Caki2 (cell line): ENCODE results near the gene APPBP2. TPM values are rescaled to one million over a fixed set of nuclear protein-coding genes. Genes with fewer than 3 reads are reported as not detected.
"Not testable (repeated sequence)": the region's sequence is repeated elsewhere in the genome, so short reads cannot be mapped to it uniquely, and the experiment has no call there.

ENCODE experiments used
- DNase-seq: peaks from one replicate; pipeline ENCODE4 v3.0.0-alpha.2; 2015; ENCODE audit warnings: low read depth
- in situ Hi-C: cut with HindIII; loops from 2 replicates; pipeline ENCODE4 v1.10.0; 2016; ENCODE audit warnings: low sequenced_read_pairs, low pct_unique_long_range_greater_than_20kb, mixed read lengths
- total RNA-seq: library from RNA; depleted of rRNA; stranded (reverse); fragments of >200 nt; shearing (Covaris generic); gene quantifications from 2 replicates; pipeline ENCODE4 v1.2.3, GENCODE V29; 2014; ENCODE audit warnings: low replicate concordance

The APPBP2 gene
- total RNA-seq, 1 experiment from 2014 or later, result 27.9 TPM

- DNase-seq, result no peak
- in situ Hi-C loops, result no loop called here
These were observed 12.7 kb upstream of the APPBP2 start for GRCh38 chr17:60538726-60539125.

- DNase-seq, result no peak
- in situ Hi-C loops, result no loop called here
These were observed 9.6 kb upstream of the APPBP2 start for GRCh38 chr17:60535382-60536279.

DNA sequence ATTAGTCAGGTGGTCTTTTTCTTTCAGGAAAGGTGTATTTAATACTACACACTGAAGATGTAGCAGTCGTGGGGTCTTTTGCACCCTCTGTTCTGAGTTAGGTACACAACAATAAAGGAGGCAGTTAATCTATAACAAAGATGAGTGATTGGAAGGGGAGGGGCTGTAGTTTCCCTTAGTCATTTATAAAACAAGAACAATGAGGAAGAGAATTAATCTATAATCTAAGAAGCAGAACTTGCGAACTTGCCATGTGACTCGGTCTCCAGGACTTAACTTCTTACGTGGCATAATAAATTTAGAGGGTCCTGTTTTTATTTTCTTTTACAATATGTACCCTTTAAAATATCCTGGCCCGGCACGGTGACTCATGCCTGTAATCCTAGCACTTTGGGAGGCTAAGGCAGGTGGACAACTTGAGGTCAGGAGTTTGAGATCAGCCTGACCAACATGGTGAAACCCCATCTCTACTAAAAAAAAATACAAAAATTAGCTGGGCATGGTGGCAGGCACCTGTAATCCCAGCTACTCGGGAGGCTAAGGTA, 8.6 kb upstream of the APPBP2 start:
- DNase-seq, result peak; percentile 62
- in situ Hi-C loops, result no loop called here

DNA sequence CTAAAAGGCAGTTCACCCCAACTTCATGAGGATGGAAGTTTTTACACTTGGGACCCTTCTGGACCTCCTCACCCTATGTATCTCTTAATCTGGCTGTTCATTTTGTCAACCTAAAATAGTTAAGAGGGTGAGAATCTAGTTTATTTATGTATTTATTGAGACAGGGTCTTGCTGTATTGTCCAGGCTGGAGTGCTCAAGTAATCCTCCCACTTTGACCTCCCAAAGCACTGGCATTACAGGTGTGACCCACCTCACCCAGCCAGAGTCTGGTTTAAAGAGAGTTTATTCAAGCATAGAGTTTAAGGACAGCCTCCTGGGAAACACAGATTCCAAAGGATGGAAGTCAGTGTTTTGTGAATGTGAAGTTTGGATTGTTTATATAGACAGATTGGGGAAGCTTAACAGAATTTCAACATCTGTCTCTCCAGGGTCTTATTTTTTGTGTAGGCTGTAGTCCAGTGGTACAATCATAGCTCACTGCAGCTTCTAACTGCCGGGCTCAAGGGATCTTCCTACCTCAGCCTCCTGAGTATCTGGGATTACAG, 8.0 kb upstream of the APPBP2 start:
- DNase-seq, result no peak
- in situ Hi-C loops, result no loop called here

GRCh38 chr17:60529806-60530205, 3.8 kb upstream of the APPBP2 start:
- in situ Hi-C loops, result no loop called here
- no peak for DNase-seq

DNA sequence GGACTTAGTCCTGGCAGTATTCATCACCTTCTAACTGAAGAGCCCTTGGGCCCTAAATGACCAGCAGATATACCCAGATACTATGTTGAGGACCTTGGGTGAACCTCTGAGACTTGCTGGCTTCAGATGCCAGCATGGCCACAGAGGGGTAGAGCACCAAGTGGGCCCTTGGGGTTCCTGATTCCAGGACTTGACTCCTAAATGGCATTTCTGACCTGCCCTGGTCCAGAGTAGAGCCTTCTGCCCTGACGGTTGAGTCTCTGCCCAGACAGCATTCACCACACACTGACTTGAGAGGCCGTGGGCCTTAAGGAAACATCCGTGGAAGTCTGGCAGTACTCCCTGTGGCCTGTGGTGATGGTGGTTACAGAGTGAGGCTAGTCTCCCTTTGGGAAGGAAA, 2.8 kb upstream of the APPBP2 start:
- DNase-seq, result no peak
- in situ Hi-C loops, result no loop called here

DNA sequence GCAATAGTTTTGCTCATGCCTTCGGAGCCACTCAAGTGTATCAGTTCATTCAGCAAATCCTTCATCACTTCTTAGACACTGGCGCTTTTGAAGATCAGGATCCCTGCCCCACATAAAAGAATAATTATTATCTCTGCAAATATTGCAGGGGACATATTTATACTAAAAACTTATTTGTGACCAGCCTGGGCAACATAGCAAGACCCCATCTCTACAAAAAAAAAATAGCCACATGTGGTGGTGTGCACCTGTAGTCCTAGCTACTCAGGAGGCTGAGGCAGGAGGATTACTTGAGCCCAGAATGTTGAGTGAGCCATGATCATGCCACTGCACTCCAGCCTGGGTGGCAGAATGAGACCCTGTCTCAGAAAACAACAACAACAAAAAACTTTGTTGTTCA, 1.7 kb upstream of the APPBP2 start:
- DNase-seq, result no peak
- in situ Hi-C loops, result no loop called here

DNA sequence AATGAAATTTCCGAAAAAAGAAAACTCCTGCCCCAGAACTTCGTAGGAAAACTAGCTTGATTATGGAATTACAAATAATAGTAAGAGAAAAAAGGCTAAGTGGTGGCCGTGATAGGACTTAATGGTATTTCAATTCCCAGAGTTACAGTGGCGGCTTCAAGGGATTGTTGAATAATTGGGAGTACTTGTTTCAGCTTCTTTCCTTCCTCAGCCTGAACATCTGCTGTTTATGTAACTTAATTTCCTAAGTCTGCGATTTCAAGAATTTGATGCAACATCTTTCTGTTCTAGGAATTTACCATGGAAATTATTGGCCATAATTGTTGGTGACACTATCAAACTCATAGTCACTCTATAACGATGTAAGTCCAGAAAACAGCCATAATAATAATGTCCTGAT, 684 bp upstream of the APPBP2 start:
- DNase-seq, result no peak
- in situ Hi-C loops, result no loop called here

GRCh38 chr17:60525328-60525684, 736 bp downstream of the APPBP2 start:
- in situ Hi-C loops, result no loop called here
- peak; percentile 23 for DNase-seq

GRCh38 chr17:60524463-60525327, 1.3 kb downstream of the APPBP2 start:
- DNase-seq, result peak; percentile 25
- in situ Hi-C loops, result no loop called here

DNA sequence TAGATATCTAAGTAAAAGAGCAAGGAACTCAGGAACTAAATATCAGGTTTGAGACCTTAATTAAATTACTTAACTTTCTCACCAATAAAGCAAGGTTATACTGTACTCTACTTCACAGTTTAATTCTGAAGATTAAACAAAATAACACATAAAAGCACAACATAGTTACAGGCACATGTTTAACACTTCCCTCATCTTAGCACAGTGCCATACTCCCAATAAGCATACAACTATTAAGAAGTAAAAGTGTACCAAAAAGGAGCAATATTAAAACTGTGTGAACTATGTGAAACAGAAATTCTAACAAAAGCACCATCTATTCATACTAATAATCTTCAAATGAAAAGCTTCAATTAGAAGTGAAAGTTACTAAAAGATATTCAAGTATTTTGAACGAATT, 2.2 kb downstream of the APPBP2 start:
- DNase-seq, result no peak
- in situ Hi-C loops, result no loop called here

GRCh38 chr17:60522889-60523626, 3.0 kb downstream of the APPBP2 start:
- in situ Hi-C loops, result no loop called here
- no peak for DNase-seq

GRCh38 chr17:60519795-60520194, 6.2 kb downstream of the APPBP2 start:
- in situ Hi-C loops, result no loop called here
- DNase-seq, result no peak

- DNase-seq, in situ Hi-C loops: not testable (repeated sequence)
These were observed 10.4 kb downstream of the APPBP2 start for GRCh38 chr17:60515683-60516082.

DNA sequence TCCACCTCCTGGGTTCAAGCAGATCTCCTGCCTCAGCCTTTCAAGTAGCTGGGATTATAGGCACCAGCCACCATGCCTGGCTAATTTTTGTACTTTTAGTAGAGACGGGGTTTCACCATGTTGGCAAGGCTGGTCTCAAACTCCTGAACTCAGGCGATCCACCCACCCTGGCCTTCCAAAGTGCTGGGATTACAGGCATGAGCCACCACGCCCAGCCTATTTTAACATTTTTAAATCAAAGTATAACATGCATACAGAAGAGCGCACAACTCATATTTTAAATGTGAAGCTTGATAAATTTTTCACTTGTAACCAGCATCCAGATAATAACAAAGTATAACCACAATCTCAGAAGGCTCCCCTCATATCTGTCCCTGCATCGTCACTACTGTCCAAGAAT, 10.8 kb downstream of the APPBP2 start:
- in situ Hi-C loops, result not testable (repeated sequence)

GRCh38 chr17:60514500-60514899, 11.5 kb downstream of the APPBP2 start:
- in situ Hi-C loops, result no loop called here
- no peak for DNase-seq

More for the DNA sequence above, 10.8 kb downstream of the APPBP2 start:
- not testable (repeated sequence) for DNase-seq

- DNase-seq, result no peak
- in situ Hi-C loops, result no loop called here
These were observed 12.0 kb downstream of the APPBP2 start for GRCh38 chr17:60514053-60514452.

- no peak for DNase-seq
- in situ Hi-C loops, result no loop called here
These were observed 13.0 kb downstream of the APPBP2 start for GRCh38 chr17:60513014-60513413.
